ENCODE results near the gene SIRT6.

DNA sequence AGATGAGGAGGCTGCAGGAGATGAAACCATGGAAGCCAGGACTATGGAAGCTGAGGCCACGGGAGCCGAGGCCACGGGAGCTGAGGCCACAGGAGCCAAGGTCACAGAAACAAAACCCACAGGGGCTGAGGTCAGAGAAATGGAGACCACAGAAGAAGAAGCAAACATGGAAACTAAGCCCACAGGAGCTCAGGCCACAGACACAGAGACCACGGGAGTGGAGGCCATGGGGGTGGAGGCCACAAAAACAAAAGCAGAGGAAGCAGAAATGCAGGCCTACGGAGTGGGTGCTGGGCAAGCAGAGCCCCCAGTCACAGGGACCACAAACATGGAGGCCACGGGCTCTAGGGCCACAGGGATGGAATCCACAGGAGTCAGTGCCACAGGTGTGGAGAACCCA, 34.5 kb upstream of the SIRT6 start:
- TF ChIP-seq, protein P1, sequence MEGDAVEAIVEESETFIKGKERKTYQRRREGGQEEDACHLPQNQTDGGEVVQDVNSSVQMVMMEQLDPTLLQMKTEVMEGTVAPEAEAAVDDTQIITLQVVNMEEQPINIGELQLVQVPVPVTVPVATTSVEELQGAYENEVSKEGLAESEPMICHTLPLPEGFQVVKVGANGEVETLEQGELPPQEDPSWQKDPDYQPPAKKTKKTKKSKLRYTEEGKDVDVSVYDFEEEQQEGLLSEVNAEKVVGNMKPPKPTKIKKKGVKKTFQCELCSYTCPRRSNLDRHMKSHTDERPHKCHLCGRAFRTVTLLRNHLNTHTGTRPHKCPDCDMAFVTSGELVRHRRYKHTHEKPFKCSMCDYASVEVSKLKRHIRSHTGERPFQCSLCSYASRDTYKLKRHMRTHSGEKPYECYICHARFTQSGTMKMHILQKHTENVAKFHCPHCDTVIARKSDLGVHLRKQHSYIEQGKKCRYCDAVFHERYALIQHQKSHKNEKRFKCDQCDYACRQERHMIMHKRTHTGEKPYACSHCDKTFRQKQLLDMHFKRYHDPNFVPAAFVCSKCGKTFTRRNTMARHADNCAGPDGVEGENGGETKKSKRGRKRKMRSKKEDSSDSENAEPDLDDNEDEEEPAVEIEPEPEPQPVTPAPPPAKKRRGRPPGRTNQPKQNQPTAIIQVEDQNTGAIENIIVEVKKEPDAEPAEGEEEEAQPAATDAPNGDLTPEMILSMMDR (IDR thresholded peaks at IDR 0.05), result no peak
- no peak for TF ChIP-seq EZH2 (IDR thresholded peaks at IDR 0.05; ENCODE audit: borderline replicate concordance, insufficient read depth, low read depth, low read length, poor library complexity, severe bottlenecking)
